IMR-90 (cell line): ENCODE results near the gene WARS2. TPM values are rescaled to one million over a fixed set of nuclear protein-coding genes. Genes with fewer than 3 reads are reported as not detected.

Experiments
- ATAC-seq: fragments of 200-7000 bp; cut with Tn5 transposase; 2 replicates; pipeline ENCODE4 v1.9.1; 2020; ENCODE audit warnings: low read depth, mild to moderate bottlenecking, moderate library complexity
- BruUV-seq: library from RNA; stranded (reverse); fragments of 400-500 nt; replicated peaks from 2 replicates; lab custom pipeline; 2021; lab: Mats Ljungman, UMichigan
- CTCF ChIA-PET: fragments of 300-600 bp; formaldehyde crosslinking; extraction: SDS; loops from one replicate; lab custom pipeline; 2021; ENCODE audit warnings: antibody characterized with exemption; lab: Yijun Ruan, JAX
- POLR2A ChIA-PET: fragments of 300-600 bp; sonication (Branson Sonifier 250); formaldehyde crosslinking; loops from one replicate; lab custom pipeline; 2022; ENCODE audit warnings: antibody characterized with exemption; ENCODE audit not compliant: unreplicated experiment; lab: Charles Lee
- DNase-seq: peaks from one replicate; pipeline ENCODE4 v3.0.0; 2013
- H2AFZ ChIP-seq: replicated peaks from 2 replicates; pipeline ENCODE3; 2013; ENCODE audit warnings: low read length, mild to moderate bottlenecking; ENCODE audit not compliant: poor library complexity
- H2AK5ac ChIP-seq: 2 replicates; pipeline ENCODE4 v1.6.1; 2013; ENCODE audit warnings: low read depth, low read length, inconsistent platforms
- H2AK9ac ChIP-seq: replicated peaks from 2 replicates; pipeline ENCODE3; 2013; ENCODE audit warnings: mild to moderate bottlenecking, low read depth, low read length, moderate library complexity; ENCODE audit not compliant: poor library complexity
- H2BK120ac ChIP-seq: 2 replicates; pipeline ENCODE4 v1.6.1; 2013; ENCODE audit warnings: low read depth, low read length, inconsistent platforms
- H2BK15ac ChIP-seq: 3 replicates; pipeline ENCODE4 v1.6.1; 2013; ENCODE audit warnings: low read depth, low read length, inconsistent platforms
- H2BK20ac ChIP-seq: 2 replicates; pipeline ENCODE4 v1.6.1; 2013; ENCODE audit warnings: low read depth, mild to moderate bottlenecking, inconsistent platforms, low read length, moderate library complexity
- H2BK5ac ChIP-seq: 2 replicates; pipeline ENCODE4 v1.6.1; 2013; ENCODE audit warnings: mild to moderate bottlenecking, low read depth, low read length, inconsistent platforms; ENCODE audit not compliant: poor library complexity, severe bottlenecking
- H3K14ac ChIP-seq: replicated peaks from 2 replicates; pipeline ENCODE4 v1.6.1; 2013; ENCODE audit warnings: low read depth, low read length, inconsistent platforms
- H3K18ac ChIP-seq: 2 replicates; pipeline ENCODE4 v1.6.1; 2013; ENCODE audit warnings: low read depth, low read length, control low read depth
- H3K23ac ChIP-seq: 2 replicates; pipeline ENCODE4 v1.6.1; 2013; ENCODE audit warnings: low read depth, low read length, inconsistent platforms
- H3K27ac ChIP-seq: 2 replicates; pipeline ENCODE4 v1.5.1; 2013; ENCODE audit warnings: mild to moderate bottlenecking, control low read depth, low read length; ENCODE audit not compliant: insufficient read depth
- H3K27me3 ChIP-seq: 2 replicates; pipeline ENCODE4 v1.6.1; 2013; ENCODE audit warnings: low read length; ENCODE audit not compliant: control insufficient read depth, insufficient read depth
- H3K36me3 ChIP-seq: 2 replicates; pipeline ENCODE4 v1.6.1; 2013; ENCODE audit warnings: low read length, mixed read lengths; ENCODE audit not compliant: control insufficient read depth, insufficient read depth
- H3K4ac ChIP-seq: 2 replicates; pipeline ENCODE4 v1.6.1; 2013; ENCODE audit warnings: low read depth, low read length, inconsistent platforms
- H3K4me1 ChIP-seq: 2 replicates; pipeline ENCODE4 v1.6.1; 2013; ENCODE audit warnings: low read length, mixed read lengths; ENCODE audit not compliant: control insufficient read depth, insufficient read depth
- H3K4me2 ChIP-seq: 2 replicates; pipeline ENCODE4 v1.6.1; 2013; ENCODE audit warnings: low read depth, mild to moderate bottlenecking, control low read depth, low read length, moderate library complexity
- H3K4me3 ChIP-seq: 2 replicates; pipeline ENCODE4 v1.5.1; 2013; ENCODE audit warnings: low read depth, mild to moderate bottlenecking, control low read depth, low read length, moderate library complexity; ENCODE audit not compliant: insufficient read depth
- H3K56ac ChIP-seq: 2 replicates; pipeline ENCODE4 v1.6.1; 2013; ENCODE audit warnings: low read length, inconsistent platforms; ENCODE audit not compliant: insufficient read depth; ENCODE audit errors: extremely low read depth
- H3K79me1 ChIP-seq, 2 experiments: 2 replicates each; pipeline ENCODE4 v1.6.1; 2013; ENCODE audit warnings: low read length in 2 of 2, inconsistent platforms in 1 of 2, low read depth in 1 of 2
- H3K9ac ChIP-seq: 2 replicates; pipeline ENCODE4 v1.6.1; 2013; ENCODE audit warnings: low read depth, low read length, control low read depth
- H3K9me1 ChIP-seq: 2 replicates; pipeline ENCODE4 v1.6.1; 2013; ENCODE audit warnings: low read length, inconsistent platforms; ENCODE audit not compliant: insufficient read depth
- H3K9me3 ChIP-seq: 2 replicates; pipeline ENCODE4 v1.6.1; 2013; ENCODE audit warnings: low read length; ENCODE audit not compliant: control insufficient read depth, insufficient read depth
- H4K20me1 ChIP-seq: 2 replicates; pipeline ENCODE4 v1.6.1; 2013; ENCODE audit warnings: low read length, inconsistent platforms; ENCODE audit not compliant: insufficient read depth
- H4K5ac ChIP-seq: 2 replicates; pipeline ENCODE4 v1.6.1; 2013; ENCODE audit warnings: mild to moderate bottlenecking, low read depth, low read length, control low read depth
- H4K8ac ChIP-seq, 2 experiments: 2 replicates each; pipeline ENCODE4 v1.6.1; 2013; ENCODE audit warnings: low read depth in 2 of 2, low read length in 2 of 2, control low read depth in 1 of 2, inconsistent platforms in 1 of 2
- H4K91ac ChIP-seq: 2 replicates; pipeline ENCODE4 v1.6.1; 2013; ENCODE audit warnings: low read depth, low read length, inconsistent platforms; ENCODE audit not compliant: insufficient read depth
- BHLHE40 ChIP-seq: fragments of 150-350 bp; IDR thresholded peaks from 2 replicates; pipeline ENCODE4 v1.6.1; 2016; ENCODE audit warnings: mild to moderate bottlenecking, low read depth, low read length
- CEBPB ChIP-seq: IDR thresholded peaks from 2 replicates; pipeline ENCODE4 v1.6.1; 2012; ENCODE audit warnings: low read depth, low read length, improper control_type of control experiment
- FOS ChIP-seq: fragments of 150-350 bp; IDR thresholded peaks from 2 replicates; pipeline ENCODE4 v1.6.1; 2016; ENCODE audit warnings: low read depth, low read length
- MAFK ChIP-seq: IDR thresholded peaks from 2 replicates; pipeline ENCODE4 v1.6.1; 2012; ENCODE audit warnings: low read depth, low read length, improper control_type of control experiment
- MXI1 ChIP-seq: IDR thresholded peaks from 2 replicates; pipeline ENCODE4 v1.6.1; 2012; ENCODE audit warnings: low read depth, mild to moderate bottlenecking, low read length, moderate library complexity, borderline replicate concordance
- NFE2L2 ChIP-seq: fragments of 150-350 bp; IDR thresholded peaks from 2 replicates; pipeline ENCODE4 v1.6.1; 2016; ENCODE audit warnings: low read depth, mild to moderate bottlenecking, low read length
- POLR2A ChIP-seq: IDR thresholded peaks from 2 replicates; pipeline ENCODE4 v1.6.1; 2012; ENCODE audit warnings: mild to moderate bottlenecking, low read depth, low read length
- RCOR1 ChIP-seq: IDR thresholded peaks from 2 replicates; pipeline ENCODE4 v1.6.1; 2012; ENCODE audit warnings: mild to moderate bottlenecking, low read length, improper control_type of control experiment; ENCODE audit not compliant: insufficient replicate concordance
- RFX5 ChIP-seq: IDR thresholded peaks from 2 replicates; pipeline ENCODE4 v1.8.0; 2012; ENCODE audit warnings: low read depth, mild to moderate bottlenecking, low read length, moderate library complexity
- SMC3 ChIP-seq: fragments of 150-350 bp; IDR thresholded peaks from 2 replicates; pipeline ENCODE4 v1.6.1; 2016; ENCODE audit warnings: low read depth, mild to moderate bottlenecking, antibody characterized with exemption, low read length, moderate library complexity
- WGBS, 2 experiments: methylation state at CpG; one replicate each; pipeline versions ENCODE4 v1.1.5 to v1.1.7; 2013; ENCODE audit warnings: missing lambda C conversion rate in 2 of 2; ENCODE audit not compliant: insufficient read length in 1 of 2; ENCODE audit errors: extremely low coverage in 2 of 2; 5-methylcytosine and 5-hydroxymethylcytosine counted together
- dilution Hi-C: fragments of 300-500 bp; cut with HindIII; formaldehyde crosslinking; loops from one replicate; pipeline ENCODE4 v1.14.3; 2018; ENCODE audit warnings: low sequenced_read_pairs; ENCODE audit not compliant: unreplicated experiment
- in situ Hi-C: fragments of 300-500 bp; cut with MboI; formaldehyde crosslinking; loops from 3 replicates; pipeline ENCODE4 v1.14.3; 2019; ENCODE audit warnings: low sequenced_read_pairs, inconsistent platforms, mixed read lengths
- intact Hi-C: fragments of 100-400 bp; cut with micrococcal nuclease; formaldehyde crosslinking; loops from 2 replicates; pipeline ENCODE4 v1.10.0; 2022
- polyA plus RNA-seq, 3 experiments: library from polyadenylated mRNA; depleted of rRNA; stranded (reverse); fragments of >200 nt; gene quantifications; 2 replicates each; pipeline ENCODE4 v1.2.3, GENCODE V29; 2012; ENCODE audit warnings: low replicate concordance in 1 of 3
- total RNA-seq: library from RNA; depleted of rRNA; stranded (reverse); fragments of >200 nt; gene quantifications from 2 replicates; pipeline ENCODE4 v1.2.3, GENCODE V29; 2012
- TF ChIP-seq, protein P1 (sequence below): conservative IDR thresholded peaks from 2 replicates; pipeline ENCODE4 v1.5.1; 2012; ENCODE audit warnings: mild to moderate bottlenecking, low read depth, low read length, improper control_type of control experiment
- TF ChIP-seq, protein P2 (sequence below): fragments of 150-350 bp; IDR thresholded peaks from 2 replicates; pipeline ENCODE4 v1.6.1; 2017; ENCODE audit warnings: mild to moderate bottlenecking, antibody characterized with exemption, low read length, low read depth

WARS2 gene
- total and polyA plus RNA-seq, 2 of the 4 experiments (the other 2 are of a cell fraction), result 5.7 to 20.3 TPM

DNA sequence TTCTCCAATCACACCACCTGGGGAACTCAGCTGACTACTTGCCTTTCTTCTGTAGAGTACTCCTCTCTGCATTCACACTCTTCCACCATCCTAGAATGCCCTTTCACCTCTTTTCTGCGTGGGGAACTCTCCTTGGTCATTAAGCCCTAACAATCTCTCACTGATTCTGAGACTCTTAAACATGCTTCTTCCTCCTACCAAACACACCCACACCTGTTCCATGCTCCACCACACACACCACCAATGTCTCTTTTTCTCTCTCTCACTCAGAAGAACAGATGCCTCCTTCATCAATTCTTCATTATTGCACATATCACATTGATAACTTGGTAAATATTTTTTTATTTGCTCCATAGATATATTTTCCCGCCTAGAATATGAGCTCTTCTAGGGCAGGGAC, 53.6 kb downstream of the WARS2 start:
- H2BK120ac ChIP-seq, result no peak overlapping the region
- H3K9ac ChIP-seq, result no peak overlapping the region
- intact Hi-C loops, result no loop called here
- H4K5ac ChIP-seq, result no peak overlapping the region
- H3K9me1 ChIP-seq, result no peaks in the 10 kb centered on the region
- no peak overlapping the region for H4K8ac ChIP-seq
- H3K4me2 ChIP-seq, result no peak overlapping the region
- H3K18ac ChIP-seq, result no peak overlapping the region
- no peak overlapping the region for H3K56ac ChIP-seq
- no peak overlapping the region for H2AFZ ChIP-seq
- no TSS peak for BruUV-seq
- H2AK9ac ChIP-seq, result no peak overlapping the region
- ChIA-PET CTCF (no interaction called here), POLR2A (no interaction called here)
- no peaks in the 10 kb centered on the region for H3K27me3 ChIP-seq
- no peak overlapping the region for H3K27ac ChIP-seq
- TF ChIP-seq RCOR1, result no peak
- TF ChIP-seq, protein P1, sequence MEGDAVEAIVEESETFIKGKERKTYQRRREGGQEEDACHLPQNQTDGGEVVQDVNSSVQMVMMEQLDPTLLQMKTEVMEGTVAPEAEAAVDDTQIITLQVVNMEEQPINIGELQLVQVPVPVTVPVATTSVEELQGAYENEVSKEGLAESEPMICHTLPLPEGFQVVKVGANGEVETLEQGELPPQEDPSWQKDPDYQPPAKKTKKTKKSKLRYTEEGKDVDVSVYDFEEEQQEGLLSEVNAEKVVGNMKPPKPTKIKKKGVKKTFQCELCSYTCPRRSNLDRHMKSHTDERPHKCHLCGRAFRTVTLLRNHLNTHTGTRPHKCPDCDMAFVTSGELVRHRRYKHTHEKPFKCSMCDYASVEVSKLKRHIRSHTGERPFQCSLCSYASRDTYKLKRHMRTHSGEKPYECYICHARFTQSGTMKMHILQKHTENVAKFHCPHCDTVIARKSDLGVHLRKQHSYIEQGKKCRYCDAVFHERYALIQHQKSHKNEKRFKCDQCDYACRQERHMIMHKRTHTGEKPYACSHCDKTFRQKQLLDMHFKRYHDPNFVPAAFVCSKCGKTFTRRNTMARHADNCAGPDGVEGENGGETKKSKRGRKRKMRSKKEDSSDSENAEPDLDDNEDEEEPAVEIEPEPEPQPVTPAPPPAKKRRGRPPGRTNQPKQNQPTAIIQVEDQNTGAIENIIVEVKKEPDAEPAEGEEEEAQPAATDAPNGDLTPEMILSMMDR, result no peak
- no peak for TF ChIP-seq RFX5
- no peak for TF ChIP-seq POLR2A
- TF ChIP-seq BHLHE40, result no peak
- TF ChIP-seq, protein P2, sequence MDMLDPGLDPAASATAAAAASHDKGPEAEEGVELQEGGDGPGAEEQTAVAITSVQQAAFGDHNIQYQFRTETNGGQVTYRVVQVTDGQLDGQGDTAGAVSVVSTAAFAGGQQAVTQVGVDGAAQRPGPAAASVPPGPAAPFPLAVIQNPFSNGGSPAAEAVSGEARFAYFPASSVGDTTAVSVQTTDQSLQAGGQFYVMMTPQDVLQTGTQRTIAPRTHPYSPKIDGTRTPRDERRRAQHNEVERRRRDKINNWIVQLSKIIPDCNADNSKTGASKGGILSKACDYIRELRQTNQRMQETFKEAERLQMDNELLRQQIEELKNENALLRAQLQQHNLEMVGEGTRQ, result no peak
- no peak for TF ChIP-seq NFE2L2
- no peak for TF ChIP-seq MAFK
- no peak for TF ChIP-seq FOS
- TF ChIP-seq SMC3, result no peak
- TF ChIP-seq CEBPB, result no peak
- no peak for TF ChIP-seq MXI1
- no peak overlapping the region for H2BK15ac ChIP-seq
- H3K4ac ChIP-seq, result no peak overlapping the region
- H3K4me3 ChIP-seq, result no peak overlapping the region
- H3K36me3 ChIP-seq, result 0 out of 2 replicates have a peak, but pooled peaks cover 1% of the 10 kb centered on the region
- no peaks in the 10 kb centered on the region for H3K4me1 ChIP-seq
- H3K23ac ChIP-seq, result no peak overlapping the region
- no peak for ATAC-seq
- no peak overlapping the region for H4K91ac ChIP-seq
- no peak overlapping the region for H2BK20ac ChIP-seq
- dilution Hi-C loops, result no loop called here
- no peaks in the 10 kb centered on the region for H3K9me3 ChIP-seq
- no peak for DNase-seq
- H2AK5ac ChIP-seq, result no peak overlapping the region
- H3K14ac ChIP-seq, result no peak overlapping the region
- H4K20me1 ChIP-seq, result no peaks in the 10 kb centered on the region
- WGBS, 2 experiments, result 80% methylated on average over 1 of the region's 2 CpGs; no CpG with 5 or more reads in 1 of the 2 experiments
- no peaks in the 10 kb centered on the region; a peak in 1 of 4 replicates for H3K79me1 ChIP-seq
- in situ Hi-C loops, result no loop called here
- H2BK5ac ChIP-seq, result no peak overlapping the region
